GM23338 (cell line): ENCODE data around the gene PRRT1. TPM values are rescaled to one million over a fixed set of nuclear protein-coding genes. Genes with fewer than 3 reads are reported as not detected.

Experiments
- ATAC-seq: fragments of 200-7000 bp; cut with Tn5 transposase; 3 replicates; pipeline ENCODE4 v1.9.1; 2020
- DNase-seq: peaks from one replicate; pipeline ENCODE4 v3.0.0-alpha.2; 2015; ENCODE audit warnings: low spot score
- H2AFZ ChIP-seq: fragments of 200-600 bp; sonication (generic); 2 replicates; pipeline ENCODE4 v1.8.0; 2016; ENCODE audit warnings: antibody characterized with exemption, mild to moderate bottlenecking, moderate library complexity
- H3F3A ChIP-seq: fragments of 200-600 bp; sonication (generic); replicated peaks from 2 replicates; pipeline ENCODE4 v1.8.0; 2017; ENCODE audit warnings: antibody characterized with exemption, mixed run types, low read depth
- H3K27ac ChIP-seq: fragments of 200-600 bp; sonication (generic); 2 replicates; pipeline ENCODE4 v1.6.1; 2016; ENCODE audit warnings: low read depth
- H3K27me3 ChIP-seq: fragments of 200-600 bp; sonication (generic); 2 replicates; pipeline ENCODE4 v1.8.0; 2016; ENCODE audit warnings: mild to moderate bottlenecking, mixed run types, moderate library complexity; ENCODE audit not compliant: insufficient read depth
- H3K36me3 ChIP-seq: fragments of 200-600 bp; sonication (generic); 2 replicates; pipeline ENCODE4 v1.8.0; 2016; ENCODE audit warnings: mild to moderate bottlenecking; ENCODE audit not compliant: insufficient read depth
- H3K4me1 ChIP-seq: fragments of 200-600 bp; sonication (generic); 2 replicates; pipeline ENCODE4 v1.8.0; 2016; ENCODE audit warnings: mild to moderate bottlenecking, moderate library complexity; ENCODE audit not compliant: insufficient read depth
- H3K4me2 ChIP-seq: fragments of 200-600 bp; sonication (generic); 2 replicates; pipeline ENCODE4 v1.7.1; 2017; ENCODE audit warnings: mixed run types
- H3K4me3 ChIP-seq: fragments of 200-600 bp; sonication (generic); 2 replicates; pipeline ENCODE4 v1.6.1; 2016; ENCODE audit warnings: mixed run types
- H3K79me2 ChIP-seq: fragments of 200-600 bp; sonication (generic); replicated peaks from 2 replicates; pipeline ENCODE4 v1.8.0; 2017; ENCODE audit warnings: mild to moderate bottlenecking; ENCODE audit not compliant: insufficient read depth
- H3K9me2 ChIP-seq: fragments of 200-600 bp; sonication (generic); 2 replicates; pipeline ENCODE4 v1.8.0; 2017; ENCODE audit not compliant: insufficient read depth
- H4K20me1 ChIP-seq: fragments of 200-600 bp; sonication (generic); replicated peaks from 2 replicates; pipeline ENCODE4 v1.8.0; 2017; ENCODE audit warnings: mild to moderate bottlenecking; ENCODE audit not compliant: insufficient read depth
- H3K27ac Mint-ChIP-seq: 2 replicates; pipeline ENCODE4 v1.8.0; 2020; ENCODE audit warnings: inconsistent platforms, mild to moderate bottlenecking, moderate library complexity, mixed read lengths
- H3K27me3 Mint-ChIP-seq: 3 replicates; pipeline ENCODE4 v1.8.0; 2022; ENCODE audit warnings: low read depth, mild to moderate bottlenecking, moderate library complexity, mixed read lengths, inconsistent platforms; ENCODE audit not compliant: insufficient read depth, poor library complexity
- H3K36me3 Mint-ChIP-seq: 3 replicates; pipeline ENCODE4 v1.8.0; 2021; ENCODE audit warnings: low read depth, mild to moderate bottlenecking, inconsistent platforms, moderate library complexity, mixed read lengths
- H3K4me1 Mint-ChIP-seq: 3 replicates; pipeline ENCODE4 v1.8.0; 2020; ENCODE audit warnings: mild to moderate bottlenecking, inconsistent platforms, mixed read lengths
- H3K4me3 Mint-ChIP-seq: 3 replicates; pipeline ENCODE4 v1.8.0; 2021; ENCODE audit warnings: moderate library complexity, mild to moderate bottlenecking, inconsistent platforms, mixed read lengths
- H3K9me3 Mint-ChIP-seq: 3 replicates; pipeline ENCODE4 v1.8.0; 2020; ENCODE audit warnings: moderate library complexity, mild to moderate bottlenecking, inconsistent platforms, mixed read lengths
- CREB1 ChIP-seq: fragments of 250-450 bp; sonication (Bioruptor Pico); IDR thresholded peaks from 2 replicates; pipeline ENCODE4 v1.5.0; 2020; ENCODE audit warnings: low read depth, mild to moderate bottlenecking, moderate library complexity
- CTCF ChIP-seq, 2 experiments: fragments of 200-600 bp in 1 of 2; sonication (generic) in 1 of 2; conservative IDR thresholded peaks; 2 replicates each; pipeline versions ENCODE4 v1.5.1 to v1.6.1; 2016 to 2017; ENCODE audit warnings: antibody characterized with exemption in 2 of 2, low read depth in 2 of 2, mild to moderate bottlenecking in 2 of 2, moderate library complexity in 1 of 2
- EZH2 ChIP-seq: fragments of 200-600 bp; sonication (generic); IDR thresholded peaks from one replicate; pipeline ENCODE4 v1.8.0; 2017; ENCODE audit warnings: antibody characterized with exemption, mild to moderate bottlenecking, low read depth; ENCODE audit not compliant: unreplicated experiment
- EZH2phosphoT487 ChIP-seq: fragments of 200-600 bp; sonication (generic); IDR thresholded peaks from one replicate; pipeline ENCODE4 v1.8.1; 2018; ENCODE audit warnings: antibody characterized with exemption; ENCODE audit not compliant: unreplicated experiment
- JUNB ChIP-seq: IDR thresholded peaks from one replicate; pipeline ENCODE4 v1.6.1; 2016; ENCODE audit warnings: antibody characterized with exemption; ENCODE audit not compliant: unreplicated experiment
- NANOG ChIP-seq: IDR thresholded peaks from 2 replicates; pipeline ENCODE4 v1.6.1; 2016; ENCODE audit warnings: antibody characterized with exemption, borderline replicate concordance
- POLR2AphosphoS5 ChIP-seq: IDR thresholded peaks from 2 replicates; pipeline ENCODE4 v1.6.1; 2016; ENCODE audit warnings: antibody characterized with exemption, low read depth
- REST ChIP-seq: IDR thresholded peaks from one replicate; pipeline ENCODE4 v1.6.1; 2018; ENCODE audit warnings: antibody characterized with exemption; ENCODE audit not compliant: unreplicated experiment
- STAT1 ChIP-seq: IDR thresholded peaks from one replicate; pipeline ENCODE4 v1.6.1; 2016; ENCODE audit warnings: antibody characterized with exemption; ENCODE audit not compliant: unreplicated experiment
- ZNF114 ChIP-seq: fragments of 250-450 bp; sonication (Bioruptor Pico); IDR thresholded peaks from 2 replicates; pipeline ENCODE4 v1.5.0; 2020; ENCODE audit warnings: mild to moderate bottlenecking, moderate library complexity
- ZNF331 ChIP-seq: fragments of 250-450 bp; sonication (Bioruptor Pico); IDR thresholded peaks from 2 replicates; pipeline ENCODE4 v1.5.0; 2020; ENCODE audit warnings: low read depth, mild to moderate bottlenecking, moderate library complexity
- polyA plus RNA-seq: library from polyadenylated mRNA; unstranded; fragments of >200 nt; fragmentation: Nextera tagmentation; extraction: Ambion mirVana; gene quantifications from 2 replicates; pipeline ENCODE4 v1.2.1, GENCODE V29; 2016
- total RNA-seq: library from RNA; depleted of rRNA; stranded (reverse); fragments of >200 nt; shearing (Covaris generic); gene quantifications from 2 replicates; pipeline ENCODE4 v1.2.3, GENCODE V29; 2014
- TF ChIP-seq, protein P1 (sequence below): fragments of 250-450 bp; sonication (Bioruptor Pico); IDR thresholded peaks from 2 replicates; pipeline ENCODE4 v1.5.0; 2020; ENCODE audit warnings: mild to moderate bottlenecking, moderate library complexity
- TF ChIP-seq, protein P2 (sequence below): IDR thresholded peaks from 2 replicates; pipeline ENCODE4 v1.6.1; 2016; ENCODE audit warnings: antibody characterized with exemption

Gene PRRT1
- total and polyA plus RNA-seq, 2 experiments from 2014 or later = 2.7 TPM; not detected in 1

DNA sequence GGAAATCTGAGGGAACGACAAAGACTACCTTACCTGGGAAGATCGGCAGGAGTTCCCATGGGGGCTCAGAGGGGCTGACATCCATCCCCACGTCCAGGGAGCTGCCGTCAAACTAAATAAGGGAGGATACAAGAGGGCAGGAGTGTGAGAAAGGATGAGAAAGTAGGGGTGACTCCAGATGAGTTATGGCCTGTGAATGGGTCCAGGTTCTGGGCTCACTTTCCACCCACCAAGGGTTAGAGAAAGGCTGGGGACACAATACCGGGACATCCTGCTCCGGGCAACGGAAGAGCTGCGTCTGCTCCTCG is 24.4 kb downstream of the PRRT1 start (continued):
- TF ChIP-seq EZH2 (no peak), ZNF114 (CRISPR knock-in tag) (no peak), NANOG (no peak), STAT1 (no peak)

DNA sequence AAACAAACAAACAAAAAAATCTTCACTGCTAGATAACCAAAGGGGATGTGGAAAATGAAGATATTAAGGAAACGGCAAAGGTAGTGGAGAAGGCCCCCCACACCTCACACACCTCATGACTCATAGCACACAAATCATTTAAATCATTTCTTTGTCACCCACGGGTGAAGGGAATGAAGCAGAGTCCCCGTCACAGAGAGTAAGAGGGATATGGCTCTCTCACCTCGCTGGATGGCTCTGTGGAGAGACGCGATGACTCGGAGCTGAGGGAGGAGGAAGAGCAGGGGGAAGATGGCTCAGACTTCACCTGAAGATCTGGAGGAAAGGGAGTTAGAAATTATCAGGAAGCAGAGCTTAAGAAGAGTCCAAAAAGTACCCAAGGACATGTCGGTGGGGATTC is 24.9 kb downstream of the PRRT1 start:
- peaks cover 16% of the 10 kb centered on the region for H3K27me3 Mint-ChIP-seq
- TF ChIP-seq POLR2AphosphoS5 (no peak), STAT1 (no peak), REST (no peak), CREB1 (CRISPR knock-in tag) (no peak), EZH2phosphoT487 (no peak), ZNF114 (CRISPR knock-in tag) (no peak), EZH2 (no peak), JUNB (no peak), ZNF331 (no peak), CTCF (conservative IDR thresholded peaks at IDR 0.05; ENCODE audit: low read depth in 2 of 2) (no peak), NANOG (no peak)
- TF ChIP-seq, protein P1, sequence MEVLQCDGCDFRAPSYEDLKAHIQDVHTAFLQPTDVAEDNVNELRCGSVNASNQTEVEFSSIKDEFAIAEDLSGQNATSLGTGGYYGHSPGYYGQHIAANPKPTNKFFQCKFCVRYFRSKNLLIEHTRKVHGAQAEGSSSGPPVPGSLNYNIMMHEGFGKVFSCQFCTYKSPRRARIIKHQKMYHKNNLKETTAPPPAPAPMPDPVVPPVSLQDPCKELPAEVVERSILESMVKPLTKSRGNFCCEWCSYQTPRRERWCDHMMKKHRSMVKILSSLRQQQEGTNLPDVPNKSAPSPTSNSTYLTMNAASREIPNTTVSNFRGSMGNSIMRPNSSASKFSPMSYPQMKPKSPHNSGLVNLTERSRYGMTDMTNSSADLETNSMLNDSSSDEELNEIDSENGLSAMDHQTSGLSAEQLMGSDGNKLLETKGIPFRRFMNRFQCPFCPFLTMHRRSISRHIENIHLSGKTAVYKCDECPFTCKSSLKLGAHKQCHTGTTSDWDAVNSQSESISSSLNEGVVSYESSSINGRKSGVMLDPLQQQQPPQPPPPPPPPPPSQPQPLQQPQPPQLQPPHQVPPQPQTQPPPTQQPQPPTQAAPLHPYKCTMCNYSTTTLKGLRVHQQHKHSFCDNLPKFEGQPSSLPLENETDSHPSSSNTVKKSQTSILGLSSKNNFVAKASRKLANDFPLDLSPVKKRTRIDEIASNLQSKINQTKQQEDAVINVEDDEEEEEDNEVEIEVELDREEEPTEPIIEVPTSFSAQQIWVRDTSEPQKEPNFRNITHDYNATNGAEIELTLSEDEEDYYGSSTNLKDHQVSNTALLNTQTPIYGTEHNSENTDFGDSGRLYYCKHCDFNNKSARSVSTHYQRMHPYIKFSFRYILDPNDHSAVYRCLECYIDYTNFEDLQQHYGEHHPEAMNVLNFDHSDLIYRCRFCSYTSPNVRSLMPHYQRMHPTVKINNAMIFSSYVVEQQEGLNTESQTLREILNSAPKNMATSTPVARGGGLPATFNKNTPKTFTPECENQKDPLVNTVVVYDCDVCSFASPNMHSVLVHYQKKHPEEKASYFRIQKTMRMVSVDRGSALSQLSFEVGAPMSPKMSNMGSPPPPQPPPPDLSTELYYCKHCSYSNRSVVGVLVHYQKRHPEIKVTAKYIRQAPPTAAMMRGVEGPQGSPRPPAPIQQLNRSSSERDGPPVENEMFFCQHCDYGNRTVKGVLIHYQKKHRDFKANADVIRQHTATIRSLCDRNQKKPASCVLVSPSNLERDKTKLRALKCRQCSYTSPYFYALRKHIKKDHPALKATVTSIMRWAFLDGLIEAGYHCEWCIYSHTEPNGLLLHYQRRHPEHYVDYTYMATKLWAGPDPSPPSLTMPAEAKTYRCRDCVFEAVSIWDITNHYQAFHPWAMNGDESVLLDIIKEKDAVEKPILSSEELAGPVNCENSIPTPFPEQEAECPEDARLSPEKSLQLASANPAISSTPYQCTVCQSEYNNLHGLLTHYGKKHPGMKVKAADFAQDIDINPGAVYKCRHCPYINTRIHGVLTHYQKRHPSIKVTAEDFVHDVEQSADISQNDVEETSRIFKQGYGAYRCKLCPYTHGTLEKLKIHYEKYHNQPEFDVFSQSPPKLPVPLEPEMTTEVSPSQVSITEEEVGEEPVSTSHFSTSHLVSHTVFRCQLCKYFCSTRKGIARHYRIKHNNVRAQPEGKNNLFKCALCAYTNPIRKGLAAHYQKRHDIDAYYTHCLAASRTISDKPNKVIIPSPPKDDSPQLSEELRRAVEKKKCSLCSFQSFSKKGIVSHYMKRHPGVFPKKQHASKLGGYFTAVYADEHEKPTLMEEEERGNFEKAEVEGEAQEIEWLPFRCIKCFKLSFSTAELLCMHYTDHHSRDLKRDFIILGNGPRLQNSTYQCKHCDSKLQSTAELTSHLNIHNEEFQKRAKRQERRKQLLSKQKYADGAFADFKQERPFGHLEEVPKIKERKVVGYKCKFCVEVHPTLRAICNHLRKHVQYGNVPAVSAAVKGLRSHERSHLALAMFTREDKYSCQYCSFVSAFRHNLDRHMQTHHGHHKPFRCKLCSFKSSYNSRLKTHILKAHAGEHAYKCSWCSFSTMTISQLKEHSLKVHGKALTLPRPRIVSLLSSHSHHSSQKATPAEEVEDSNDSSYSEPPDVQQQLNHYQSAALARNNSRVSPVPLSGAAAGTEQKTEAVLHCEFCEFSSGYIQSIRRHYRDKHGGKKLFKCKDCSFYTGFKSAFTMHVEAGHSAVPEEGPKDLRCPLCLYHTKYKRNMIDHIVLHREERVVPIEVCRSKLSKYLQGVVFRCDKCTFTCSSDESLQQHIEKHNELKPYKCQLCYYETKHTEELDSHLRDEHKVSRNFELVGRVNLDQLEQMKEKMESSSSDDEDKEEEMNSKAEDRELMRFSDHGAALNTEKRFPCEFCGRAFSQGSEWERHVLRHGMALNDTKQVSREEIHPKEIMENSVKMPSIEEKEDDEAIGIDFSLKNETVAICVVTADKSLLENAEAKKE (CRISPR knock-in tag) = no peak
- TF ChIP-seq, protein P2, sequence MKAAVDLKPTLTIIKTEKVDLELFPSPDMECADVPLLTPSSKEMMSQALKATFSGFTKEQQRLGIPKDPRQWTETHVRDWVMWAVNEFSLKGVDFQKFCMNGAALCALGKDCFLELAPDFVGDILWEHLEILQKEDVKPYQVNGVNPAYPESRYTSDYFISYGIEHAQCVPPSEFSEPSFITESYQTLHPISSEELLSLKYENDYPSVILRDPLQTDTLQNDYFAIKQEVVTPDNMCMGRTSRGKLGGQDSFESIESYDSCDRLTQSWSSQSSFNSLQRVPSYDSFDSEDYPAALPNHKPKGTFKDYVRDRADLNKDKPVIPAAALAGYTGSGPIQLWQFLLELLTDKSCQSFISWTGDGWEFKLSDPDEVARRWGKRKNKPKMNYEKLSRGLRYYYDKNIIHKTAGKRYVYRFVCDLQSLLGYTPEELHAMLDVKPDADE = no peak
- 0 out of 2 replicates have a peak, but pooled peaks cover 5% of the 10 kb centered on the region for H4K20me1 ChIP-seq
- H3K27ac ChIP-seq = no peak overlapping the region
- no peak for ATAC-seq
- no peaks in the 10 kb centered on the region for H3K9me3 Mint-ChIP-seq
- H3K79me2 ChIP-seq = peaks cover 20% of the 10 kb centered on the region
- H3F3A ChIP-seq = peaks cover 10% of the 10 kb centered on the region; the same call in 1 of the 2 replicates
- H3K4me3 ChIP-seq = peak overlapping the region; percentile 86
- H3K4me2 ChIP-seq = peak overlapping the region; percentile 86
- peaks cover 23% of the 10 kb centered on the region for H3K4me1 Mint-ChIP-seq
- no peak for DNase-seq
- peak overlapping the region; percentile 99; the same call in 1 of the 2 replicates for H3K27ac Mint-ChIP-seq
- peaks cover 35% of the 10 kb centered on the region for H3K36me3 Mint-ChIP-seq
- no peak overlapping the region for H2AFZ ChIP-seq
- peaks cover 21% of the 10 kb centered on the region for H3K4me1 ChIP-seq
- H3K9me2 ChIP-seq = no peaks in the 10 kb centered on the region
- peak overlapping the region; percentile 100 for H3K4me3 Mint-ChIP-seq
- 0 out of 2 replicates have a peak, but pooled peaks cover 7% of the 10 kb centered on the region for H3K36me3 ChIP-seq
- H3K27me3 ChIP-seq = no peaks in the 10 kb centered on the region
